Measurements from ENCODE around the gene TMEM26.

DNA sequence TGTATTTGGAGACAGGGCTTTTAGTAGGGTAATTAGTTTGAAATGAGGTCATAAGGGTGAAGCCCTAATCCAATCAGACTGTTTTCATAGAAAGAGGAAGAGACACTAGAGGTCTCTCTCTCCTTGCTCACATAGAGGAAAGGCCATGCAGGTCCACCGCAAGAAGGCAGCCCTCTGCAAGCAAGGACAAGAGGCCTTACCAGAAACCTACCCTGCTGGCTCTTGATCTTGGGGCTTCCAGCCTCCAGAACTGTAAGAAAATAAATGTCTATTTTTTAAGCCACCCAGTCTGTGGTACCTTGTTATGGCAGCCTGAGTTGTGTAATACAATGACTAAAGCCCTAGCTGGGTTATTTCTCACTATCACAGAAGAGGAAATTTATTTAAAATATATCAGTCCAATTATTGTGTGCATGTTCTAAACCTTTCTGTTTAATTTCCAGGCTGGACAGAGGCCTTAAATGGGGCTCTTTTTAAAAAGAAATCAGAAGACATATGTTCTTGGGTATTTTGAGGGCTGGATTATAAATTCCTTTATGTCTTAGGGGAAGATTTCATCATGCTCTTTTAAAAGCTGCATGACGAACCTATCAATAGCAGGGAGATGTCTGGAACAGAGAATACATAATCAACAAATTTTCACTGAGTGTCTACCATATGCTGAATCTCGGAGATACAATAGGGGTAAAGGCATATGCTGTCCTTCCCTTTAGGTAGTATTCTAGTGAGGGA, 12.9 kb upstream of the TMEM26 start:
- TF ChIP-seq POLR2A (IDR thresholded peaks at IDR 0.05; ENCODE audit: control extremely low read depth in 1 of 2, low read depth in 2 of 2, low read length in 2 of 2) = no peak
- TF ChIP-seq JUND (IDR thresholded peaks at IDR 0.05; ENCODE audit: low read length) = no peak
- no peak for TF ChIP-seq JUN (IDR thresholded peaks at IDR 0.05; ENCODE audit: low read depth, low read length)
- TF ChIP-seq, protein P1, sequence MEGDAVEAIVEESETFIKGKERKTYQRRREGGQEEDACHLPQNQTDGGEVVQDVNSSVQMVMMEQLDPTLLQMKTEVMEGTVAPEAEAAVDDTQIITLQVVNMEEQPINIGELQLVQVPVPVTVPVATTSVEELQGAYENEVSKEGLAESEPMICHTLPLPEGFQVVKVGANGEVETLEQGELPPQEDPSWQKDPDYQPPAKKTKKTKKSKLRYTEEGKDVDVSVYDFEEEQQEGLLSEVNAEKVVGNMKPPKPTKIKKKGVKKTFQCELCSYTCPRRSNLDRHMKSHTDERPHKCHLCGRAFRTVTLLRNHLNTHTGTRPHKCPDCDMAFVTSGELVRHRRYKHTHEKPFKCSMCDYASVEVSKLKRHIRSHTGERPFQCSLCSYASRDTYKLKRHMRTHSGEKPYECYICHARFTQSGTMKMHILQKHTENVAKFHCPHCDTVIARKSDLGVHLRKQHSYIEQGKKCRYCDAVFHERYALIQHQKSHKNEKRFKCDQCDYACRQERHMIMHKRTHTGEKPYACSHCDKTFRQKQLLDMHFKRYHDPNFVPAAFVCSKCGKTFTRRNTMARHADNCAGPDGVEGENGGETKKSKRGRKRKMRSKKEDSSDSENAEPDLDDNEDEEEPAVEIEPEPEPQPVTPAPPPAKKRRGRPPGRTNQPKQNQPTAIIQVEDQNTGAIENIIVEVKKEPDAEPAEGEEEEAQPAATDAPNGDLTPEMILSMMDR (IDR thresholded peaks at IDR 0.05; ENCODE audit: control extremely low read depth in 1 of 3, insufficient read depth in 1 of 3, low read depth in 1 of 3, low read length in 3 of 3) = peak in 2 of 3 experiments; percentile 29 to 52; a peak in 2 of 4 replicates
- TF ChIP-seq TAF1 (IDR thresholded peaks at IDR 0.05; ENCODE audit: low read depth, low read length) = no peak
- TF ChIP-seq YY1 (IDR thresholded peaks at IDR 0.05; ENCODE audit: low read depth, low read length) = no peak
- TF ChIP-seq TCF12 (IDR thresholded peaks at IDR 0.05; ENCODE audit: low read depth, low read length) = no peak
- no peak for TF ChIP-seq RXRA (IDR thresholded peaks at IDR 0.05; ENCODE audit: insufficient read depth, low read depth, low read length)
- no peak for TF ChIP-seq SUZ12 (IDR thresholded peaks at IDR 0.05; ENCODE audit: low read length)
- TF ChIP-seq GABPA (IDR thresholded peaks at IDR 0.05; ENCODE audit: borderline replicate concordance, insufficient read depth, low read length) = no peak
- TF ChIP-seq CHD2 (IDR thresholded peaks at IDR 0.05; ENCODE audit: low read length) = no peak
- no peak for TF ChIP-seq SP1 (IDR thresholded peaks at IDR 0.05; ENCODE audit: low read depth, low read length)
